Spleen (tissue), 11 donors: ENCODE data around the gene CASS4. TPM values are rescaled to one million over a fixed set of nuclear protein-coding genes. Genes with fewer than 3 reads are reported as not detected.

Source experiments
- DNase-seq: peaks from one replicate; pipeline ENCODE4 v3.0.0-alpha.2; 2020
- H3K27ac ChIP-seq, 8 donors: fragments of 200-600 bp; sonication (generic) in 7 of 8; 1 replicate in 4 of 8; 2 replicates in 4 of 8; pipeline versions ENCODE4 v1.5.0 to v1.8.0; 2016 to 2021; ENCODE audit warnings: inconsistent platforms in 4 of 8, mild to moderate bottlenecking in 4 of 8, moderate library complexity in 1 of 8
- H3K27me3 ChIP-seq, 7 donors: fragments of 200-600 bp; sonication (generic) in 6 of 7; replicated peaks in 1 of 7; 1 replicate in 4 of 7; 2 replicates in 3 of 7; pipeline versions ENCODE4 v1.5.0 to v1.8.0; 2016 to 2021; ENCODE audit warnings: inconsistent platforms in 3 of 7, mild to moderate bottlenecking in 1 of 7
- H3K36me3 ChIP-seq, 6 donors: fragments of 200-600 bp; sonication (generic) in 5 of 6; 1 replicate in 4 of 6; 2 replicates in 2 of 6; pipeline versions ENCODE4 v1.5.0 to v1.8.0; 2016 to 2021; ENCODE audit warnings: inconsistent platforms in 2 of 6
- H3K4me1 ChIP-seq, 6 donors: fragments of 200-600 bp; sonication (generic) in 5 of 6; 1 replicate in 3 of 6; 2 replicates in 3 of 6; pipeline versions ENCODE4 v1.5.0 to v1.8.0; 2016 to 2021; ENCODE audit warnings: inconsistent platforms in 3 of 6
- H3K4me3 ChIP-seq, 8 donors: fragments of 200-600 bp; sonication (generic) in 7 of 8; 1 replicate in 4 of 8; 2 replicates in 4 of 8; pipeline versions ENCODE4 v1.5.0 to v1.8.0; 2016 to 2021; ENCODE audit warnings: inconsistent platforms in 4 of 8, mild to moderate bottlenecking in 4 of 8, moderate library complexity in 2 of 8
- H3K9me3 ChIP-seq, 8 donors: fragments of 200-600 bp; sonication (generic) in 7 of 8; 1 replicate in 4 of 8; 2 replicates in 4 of 8; pipeline versions ENCODE4 v1.5.0 to v1.8.0; 2016 to 2021; ENCODE audit warnings: inconsistent platforms in 4 of 8
- CTCF ChIP-seq, 11 experiments: fragments of 200-600 bp in 7 of 11; fragments of 450-650 bp in 4 of 11; sonication (generic) in 4 of 11; IDR thresholded peaks in 8 of 11; conservative IDR thresholded peaks in 3 of 11; 1 replicate in 7 of 11; 2 replicates in 4 of 11; pipeline versions ENCODE4 v1.4.0 to v1.8.0; 2016 to 2021; ENCODE audit warnings: antibody characterized with exemption in 11 of 11, inconsistent platforms in 4 of 11, mild to moderate bottlenecking in 1 of 11
- POLR2A ChIP-seq, 3 donors: fragments of 450-650 bp; IDR thresholded peaks; one replicate each; pipeline ENCODE4 v1.5.1; 2017; ENCODE audit warnings: antibody characterized with exemption in 3 of 3, mild to moderate bottlenecking in 1 of 3
- POLR2AphosphoS5 ChIP-seq, 3 donors: sonication (generic); formaldehyde crosslinking; IDR thresholded peaks; one replicate each; pipeline ENCODE4 v1.5.1; 2017; ENCODE audit warnings: antibody characterized with exemption in 3 of 3
- WGBS, 5 donors: extraction: QIAGEN DNeasy Blood & Tissue Kit in 3 of 5; methylation state at CpG; one replicate each; pipeline versions ENCODE4 v1.1.5 to v1.1.7; 2013 to 2018; 5-methylcytosine and 5-hydroxymethylcytosine counted together
- intact Hi-C: fragments of 100-400 bp; cut with DNase I; formaldehyde crosslinking; loops from one replicate; pipeline ENCODE4 v1.15.0; 2023; ENCODE audit warnings: low total_unique reads
- polyA plus RNA-seq, 3 donors: library from polyadenylated mRNA; stranded (reverse); fragments of 200-250 nt; gene quantifications; one replicate each; pipeline ENCODE4 v1.2.1, GENCODE V29; 2013
- total RNA-seq, 7 donors: library from RNA; depleted of rRNA in 3 of 7; stranded (reverse); fragments of >200 nt in 3 of 7; fragmentation: NEBNext Ultra II Directional in 4 of 7; extraction: Animal tissue kit (Norgen Biotek cat#: 25700) in 4 of 7; gene quantifications; one replicate each; pipeline versions ENCODE4 v1.1.0 to v1.2.1, GENCODE V29; 2016 to 2021
- donor health status: healthy with polysubstance abuse.
- donor health status: DM: no; HTN: no; CAD: no; lungs with moderate emphysema.
- donor health status: DM: no; HTN: no; CAD: no.
- donor health status: Bipolar disorder and iron deficiency.
- donor health status: healthy.
- donor health status: DM: no; HTN: no; CAD: no.
- donor health status: DM: yes; HTN: yes; CAD: no.

The CASS4 gene
- total and polyA plus RNA-seq, 10 donors = 1.2 to 15.5 (median 11.1) TPM

DNA sequence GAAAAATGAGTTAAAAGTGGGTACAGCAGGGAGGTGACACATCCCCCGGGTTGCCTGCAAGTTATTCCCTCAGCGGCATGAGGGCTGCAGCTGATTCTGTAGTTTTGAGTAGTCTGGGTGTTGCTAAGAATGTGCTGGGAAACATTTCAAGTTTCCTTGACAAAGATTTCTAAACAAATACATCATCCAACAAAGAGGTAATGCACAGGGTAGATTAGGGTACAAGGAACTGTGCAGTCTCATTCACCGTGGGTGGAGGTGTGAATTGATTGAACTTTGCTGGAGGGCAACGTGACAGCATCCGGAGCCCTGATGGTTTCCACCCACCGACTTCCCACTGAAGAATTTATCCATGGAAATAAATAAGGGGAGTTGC lies 21.8 kb downstream of the CASS4 start:
- intact Hi-C loops = no loop called here
- peaks cover 0 to 14% (median 0%) of the 10 kb centered on the region in 6 donors for H3K36me3 ChIP-seq
- DNase-seq = no peak
- TF ChIP-seq POLR2AphosphoS5 (IDR thresholded peaks at IDR 0.05) (no peak), CTCF (IDR thresholded peaks at IDR 0.05 in 8 of 11, conservative IDR thresholded peaks at IDR 0.05 in 3 of 11) (no peak), POLR2A (IDR thresholded peaks at IDR 0.05) (no peak)
- peak overlapping the region in 2 of 8 donors; percentile 42 to 55 for H3K27ac ChIP-seq
- H3K27me3 ChIP-seq = no peaks in the 10 kb centered on the region
- H3K9me3 ChIP-seq = no peaks in the 10 kb centered on the region
- peaks cover 10 to 61% (median 27%) of the 10 kb centered on the region in 6 donors for H3K4me1 ChIP-seq
- 48 to 75% (median 71%) methylated on average over 6 of the region's 6 CpGs for WGBS, 5 donors
- H3K4me3 ChIP-seq = no peak overlapping the region

GRCh38 chr20:56437196-56437960 lies 25.3 kb downstream of the CASS4 start:
- Histone ChIP-seq H3K27me3 (no peaks in the 10 kb centered on the region), H3K36me3 (peaks cover 0 to 14% (median 0%) of the 10 kb centered on the region in 6 donors), H3K9me3 (no peaks in the 10 kb centered on the region), H3K27ac (no peak overlapping the region), H3K4me3 (no peak overlapping the region), H3K4me1 (peaks cover 14 to 65% (median 39%) of the 10 kb centered on the region in 6 donors)
- TF ChIP-seq POLR2AphosphoS5 (IDR thresholded peaks at IDR 0.05) (no peak), POLR2A (IDR thresholded peaks at IDR 0.05) (no peak), CTCF (IDR thresholded peaks at IDR 0.05 in 8 of 11, conservative IDR thresholded peaks at IDR 0.05 in 3 of 11) (no peak)
- 87 to 94% (median 91%) methylated on average over 19 to 20 of the region's 20 CpGs for WGBS, 5 donors
- intact Hi-C loops = no loop called here
- no peak for DNase-seq

DNA sequence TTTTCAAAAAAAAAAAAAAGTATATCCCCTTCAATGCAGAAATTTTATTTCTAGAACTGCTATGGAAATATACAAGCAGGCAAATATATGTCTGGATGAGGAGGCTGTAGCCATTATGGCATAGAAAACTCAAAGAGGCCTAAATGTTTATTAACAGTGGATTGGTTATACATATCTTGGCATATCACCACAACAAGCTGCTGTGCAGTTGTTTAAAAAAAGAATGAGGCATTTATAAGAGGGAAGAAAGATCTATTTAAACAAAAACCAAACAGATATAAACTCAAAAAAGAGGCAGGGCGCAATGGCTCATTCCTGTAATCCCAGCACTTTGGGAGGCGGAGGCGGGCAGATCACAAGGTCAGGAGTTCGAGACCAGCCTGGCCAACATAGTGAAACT lies 26.2 kb downstream of the CASS4 start:
- no peaks in the 10 kb centered on the region for H3K9me3 ChIP-seq
- peaks cover 15 to 70% (median 39%) of the 10 kb centered on the region in 6 donors for H3K4me1 ChIP-seq
- no peak for TF ChIP-seq POLR2AphosphoS5 (IDR thresholded peaks at IDR 0.05)
- no peak for TF ChIP-seq CTCF (IDR thresholded peaks at IDR 0.05 in 8 of 11, conservative IDR thresholded peaks at IDR 0.05 in 3 of 11)
- TF ChIP-seq POLR2A (IDR thresholded peaks at IDR 0.05) = no peak
- intact Hi-C loops = no loop called here
- H3K27ac ChIP-seq = peak overlapping the region in 1 of 8 donors; percentile 2
- WGBS, 5 donors = 91 to 95% (median 94%) methylated on average over 4 of the region's 4 CpGs
- peaks cover 0 to 14% (median 0%) of the 10 kb centered on the region in 6 donors for H3K36me3 ChIP-seq
- H3K4me3 ChIP-seq = no peak overlapping the region
- DNase-seq = no peak
- no peaks in the 10 kb centered on the region for H3K27me3 ChIP-seq

GRCh38 chr20:56439771-56440291 lies 27.8 kb downstream of the CASS4 start:
- Histone ChIP-seq H3K27ac (peak overlapping the region in 6 of 8 donors; percentile 24 to 68 (median 56)), H3K27me3 (no peaks in the 10 kb centered on the region), H3K4me1 (peaks cover 15 to 66% (median 40%) of the 10 kb centered on the region in 6 donors), H3K36me3 (peaks cover 0 to 14% (median 0%) of the 10 kb centered on the region in 6 donors), H3K4me3 (no peak overlapping the region), H3K9me3 (no peaks in the 10 kb centered on the region)
- DNase-seq = no peak
- 28 to 49% (median 34%) methylated on average over 5 of the region's 5 CpGs for WGBS, 5 donors
- intact Hi-C loops = no loop called here
- TF ChIP-seq POLR2A (IDR thresholded peaks at IDR 0.05) (no peak), POLR2AphosphoS5 (IDR thresholded peaks at IDR 0.05) (peak in 1 of 3 donors; percentile 14)
